HepG2 (cell line): Measurements from ENCODE around the gene SPSB1. TPM values are rescaled to one million over a fixed set of nuclear protein-coding genes. Genes with fewer than 3 reads are reported as not detected.

Source experiments
- ATAC-seq: fragments of 200-7000 bp; cut with Tn5 transposase; 3 replicates; pipeline ENCODE4 v1.9.1; 2020; ENCODE audit warnings: mild to moderate bottlenecking, moderate library complexity
- BruUV-seq: library from RNA; stranded (reverse); fragments of 400-500 nt; replicated peaks from 2 replicates; lab custom pipeline; 2021; lab: Mats Ljungman, UMichigan
- CTCF ChIA-PET: fragments of 300-600 bp; formaldehyde crosslinking; extraction: SDS; loops from one replicate; lab custom pipeline; 2021; ENCODE audit warnings: low total read pairs, inconsistent platforms, low intra/inter-chr PET ratio; lab: Yijun Ruan, JAX
- POLR2A ChIA-PET: fragments of 350-600 bp; sonication (Branson Sonifier 250); formaldehyde crosslinking; loops from one replicate; lab custom pipeline; 2020; ENCODE audit warnings: antibody characterized with exemption, inconsistent platforms; lab: Yijun Ruan, JAX
- DNase-seq: peaks from one replicate; pipeline ENCODE4 v3.0.0-alpha.2; 2015; ENCODE audit warnings: low spot score
- FAIRE-seq: peaks from 3 replicates; lab custom pipeline; 2011; peaks lifted over from hg19 to GRCh38; lab: Jason Lieb, UNC
- H2AFZ ChIP-seq: one replicate; pipeline ENCODE4 v1.6.1; 2011; ENCODE audit warnings: low read length, inconsistent platforms
- H3K27ac ChIP-seq: fragments of 300-600 bp; 3 replicates; pipeline ENCODE4 v1.8.0; 2011; ENCODE audit warnings: mixed run types, mild to moderate bottlenecking, mixed read lengths, low read length, inconsistent platforms; ENCODE audit not compliant: insufficient read depth; ENCODE audit errors: extremely low read length
- H3K27me3 ChIP-seq, 2 experiments: fragments of 200-600 bp in 1 of 2; 2 replicates in 1 of 2; 3 replicates in 1 of 2; pipeline versions ENCODE4 v1.6.0 to v1.8.0; 2011; ENCODE audit warnings: low read length in 2 of 2, mild to moderate bottlenecking in 2 of 2, moderate library complexity in 2 of 2, inconsistent platforms in 1 of 2; ENCODE audit not compliant: insufficient read depth in 2 of 2, control insufficient read depth in 1 of 2
- H3K36me3 ChIP-seq, 2 experiments: fragments of 200-600 bp in 1 of 2; replicated peaks in 1 of 2; 2 replicates in 1 of 2; 3 replicates in 1 of 2; pipeline versions ENCODE4 v1.5.1 to v1.8.0; 2011; ENCODE audit warnings: low read length in 2 of 2, inconsistent platforms in 1 of 2; ENCODE audit not compliant: insufficient read depth in 2 of 2, control insufficient read depth in 1 of 2
- H3K4me1 ChIP-seq: 2 replicates; pipeline ENCODE4 v1.5.1; 2012; ENCODE audit warnings: low read length, inconsistent platforms; ENCODE audit not compliant: insufficient read depth
- H3K4me2 ChIP-seq: 2 replicates; pipeline ENCODE4 v1.6.0; 2011; ENCODE audit warnings: low read depth, low read length, inconsistent platforms
- H3K4me3 ChIP-seq, 3 experiments: fragments of 200-600 bp in 1 of 3; sonication (generic), shearing (Covaris generic) in 1 of 3; replicated peaks in 1 of 3; 2 replicates each; pipeline ENCODE4 v1.5.1; 2011 to 2016; ENCODE audit warnings: low read length in 3 of 3, inconsistent platforms in 2 of 3, low read depth in 2 of 3, mild to moderate bottlenecking in 2 of 3, control low read depth in 1 of 3, mixed read lengths in 1 of 3; ENCODE audit not compliant: insufficient read depth in 1 of 3
- H3K79me2 ChIP-seq: one replicate; pipeline ENCODE4 v1.6.1; 2011; ENCODE audit warnings: low read length, inconsistent platforms; ENCODE audit not compliant: insufficient read depth
- H3K9ac ChIP-seq: 2 replicates; pipeline ENCODE4 v1.6.0; 2011; ENCODE audit warnings: mild to moderate bottlenecking, low read depth, low read length, inconsistent platforms; ENCODE audit not compliant: insufficient read depth
- H3K9me3 ChIP-seq: 2 replicates; pipeline ENCODE4 v1.5.1; 2012; ENCODE audit warnings: mild to moderate bottlenecking, low read length
- H4K20me1 ChIP-seq: 2 replicates; pipeline ENCODE4 v1.6.0; 2011; ENCODE audit warnings: inconsistent platforms, mild to moderate bottlenecking, low read length, moderate library complexity; ENCODE audit not compliant: insufficient read depth
- ETV6 ChIP-seq: sonication (generic); formaldehyde crosslinking; conservative IDR thresholded peaks from 2 replicates; pipeline ENCODE4 v1.4.0; 2020; ENCODE audit warnings: missing genetic modification reagents
- JUN ChIP-seq: sonication (generic); formaldehyde crosslinking; IDR thresholded peaks from 2 replicates; pipeline ENCODE4 v1.4.0; 2020; ENCODE audit warnings: mild to moderate bottlenecking, missing genetic modification reagents
- TFDP2 ChIP-seq: sonication (generic); formaldehyde crosslinking; IDR thresholded peaks from 2 replicates; pipeline ENCODE4 v1.4.0; 2020; ENCODE audit warnings: missing genetic modification reagents
- ZNF3 ChIP-seq: IDR thresholded peaks from 2 replicates; pipeline ENCODE4 v1.7.0; 2017; ENCODE audit warnings: inconsistent platforms
- ZNF318 ChIP-seq: sonication (generic); formaldehyde crosslinking; IDR thresholded peaks from 2 replicates; pipeline ENCODE4 v1.4.0; 2020; ENCODE audit warnings: mild to moderate bottlenecking, missing genetic modification reagents
- ZZZ3 ChIP-seq: sonication (generic); formaldehyde crosslinking; IDR thresholded peaks from 2 replicates; pipeline ENCODE4 v1.4.0; 2020; ENCODE audit warnings: missing genetic modification reagents, mild to moderate bottlenecking, borderline replicate concordance
- WGBS: methylation state at CpG from one replicate; pipeline ENCODE4 v1.1.6; 2017; ENCODE audit warnings: low lambda C conversion rate; 5-methylcytosine and 5-hydroxymethylcytosine counted together
- in situ Hi-C: cut with HindIII; loops from 2 replicates; pipeline ENCODE4 v1.10.0; 2017; ENCODE audit warnings: low pct_unique_long_range_greater_than_20kb; ENCODE audit not compliant: extremely low pct_ligation_motif_present
- intact Hi-C: fragments of 100-400 bp; cut with micrococcal nuclease; formaldehyde crosslinking; loops from one replicate; pipeline ENCODE4 v1.10.0; 2022; ENCODE audit not compliant: unreplicated experiment
- polyA plus RNA-seq, 8 experiments: library from polyadenylated mRNA; depleted of rRNA in 3 of 8; stranded (reverse) in 7 of 8; unstranded in 1 of 8; fragments of >200 nt; fragmentation: Illumina TruSeq in 4 of 8; extraction: Trizol in 4 of 8; gene quantifications; 2 replicates each; pipeline versions ENCODE4 v1.2.1 to v1.2.3, GENCODE V29; 2011 to 2016; ENCODE audit warnings: low read depth in 4 of 8, missing spikeins in 1 of 8, mixed read lengths in 1 of 8; ENCODE audit not compliant: insufficient read depth in 1 of 8
- total RNA-seq, 5 experiments: library from RNA; depleted of rRNA; stranded (reverse); fragments of >200 nt; fragmentation: Illumina TruSeq; extraction: Trizol; gene quantifications; 2 replicates each; pipeline ENCODE4 v1.2.3, GENCODE V29; 2016; ENCODE audit warnings: low read depth in 1 of 5

Gene SPSB1
- total and polyA plus RNA-seq, 2 of the 13 experiments (the other 11 are each of a cell fraction or from before 2014, with no cell fraction given) = 5.0 to 8.0 TPM

GRCh38 chr1:9384128-9384527, 91.4 kb downstream of the SPSB1 start:
- peaks cover 2 to 41% of the 10 kb centered on the region in 2 experiments; a peak in 4 of 5 replicates for H3K27me3 ChIP-seq
- no TSS peak for BruUV-seq
- H3K79me2 ChIP-seq = no peaks in the 10 kb centered on the region
- no peak overlapping the region for H3K9ac ChIP-seq
- intact Hi-C loops = no loop called here
- WGBS = 4% methylated on average over 3 of the region's 7 CpGs
- H3K36me3 ChIP-seq = no peaks in the 10 kb centered on the region
- ChIA-PET POLR2A (no interaction called here), CTCF (no interaction called here)
- peaks cover 39% of the 10 kb centered on the region for H3K4me1 ChIP-seq
- H4K20me1 ChIP-seq = no peaks in the 10 kb centered on the region
- in situ Hi-C loops = no loop called here
- ATAC-seq (no peak), DNase-seq (no peak), FAIRE-seq (no peak)
- no peak overlapping the region for H3K4me2 ChIP-seq
- no peak overlapping the region for H3K4me3 ChIP-seq
- no peak overlapping the region for H3K27ac ChIP-seq
- no peak overlapping the region for H2AFZ ChIP-seq
- H3K9me3 ChIP-seq = no peaks in the 10 kb centered on the region
- TF ChIP-seq ZNF318 (CRISPR knock-in tag) = no peak
- no peak for TF ChIP-seq ZNF3 (CRISPR knock-in tag)
- TF ChIP-seq ZZZ3 (CRISPR knock-in tag) = no peak
- no peak for TF ChIP-seq JUN (CRISPR knock-in tag)
- TF ChIP-seq TFDP2 (CRISPR knock-in tag) = no peak
- TF ChIP-seq ETV6 (CRISPR knock-in tag) = no peak
